Right lobe of liver (tissue), 4 donors: Measurements from ENCODE around the gene FAM149B1.

Experiments
- POLR2A ChIP-seq: fragments of 450-650 bp; IDR thresholded peaks from one replicate; pipeline ENCODE4 v1.6.1; 2017; ENCODE audit warnings: antibody characterized with exemption, mild to moderate bottlenecking
- TF ChIP-seq, protein P1 (sequence below), 4 donors: fragments of 200-600 bp in 3 of 4; fragments of 450-650 bp in 1 of 4; IDR thresholded peaks; one replicate each; pipeline versions ENCODE4 v1.5.1 to v1.8.0; 2016 to 2022; ENCODE audit warnings: antibody characterized with exemption in 4 of 4, mild to moderate bottlenecking in 2 of 4
- donor health status: DM: no; HTN: no; CAD: no.
- donor health status: DM: no; HTN: no; CAD: no.
- donor health status: DM: no; HTN: yes; CAD: no.

DNA sequence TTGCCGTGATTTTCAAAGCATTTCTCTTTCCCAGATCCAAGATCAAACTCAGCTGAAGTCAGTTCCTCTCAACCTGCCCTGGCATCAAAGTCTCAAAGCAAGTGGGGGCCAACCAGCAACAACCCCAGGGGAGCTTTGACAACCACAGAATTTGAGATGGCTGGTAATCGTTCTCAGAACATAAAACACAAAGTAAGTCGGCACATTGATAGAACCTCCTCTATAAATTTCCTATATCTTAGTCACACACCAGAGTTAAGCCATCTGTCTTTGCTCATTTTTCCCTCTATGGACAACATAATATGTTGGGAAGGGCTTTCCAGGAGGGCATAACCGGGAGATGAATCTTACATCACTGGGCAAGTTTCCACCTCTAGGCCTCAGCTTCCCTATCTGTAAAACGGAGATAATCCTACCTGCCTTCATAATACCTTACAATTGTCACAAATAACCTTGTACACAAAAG lies 80.4 kb downstream of the FAM149B1 start:
- TF ChIP-seq POLR2A, result no peak
- TF ChIP-seq, protein P1, sequence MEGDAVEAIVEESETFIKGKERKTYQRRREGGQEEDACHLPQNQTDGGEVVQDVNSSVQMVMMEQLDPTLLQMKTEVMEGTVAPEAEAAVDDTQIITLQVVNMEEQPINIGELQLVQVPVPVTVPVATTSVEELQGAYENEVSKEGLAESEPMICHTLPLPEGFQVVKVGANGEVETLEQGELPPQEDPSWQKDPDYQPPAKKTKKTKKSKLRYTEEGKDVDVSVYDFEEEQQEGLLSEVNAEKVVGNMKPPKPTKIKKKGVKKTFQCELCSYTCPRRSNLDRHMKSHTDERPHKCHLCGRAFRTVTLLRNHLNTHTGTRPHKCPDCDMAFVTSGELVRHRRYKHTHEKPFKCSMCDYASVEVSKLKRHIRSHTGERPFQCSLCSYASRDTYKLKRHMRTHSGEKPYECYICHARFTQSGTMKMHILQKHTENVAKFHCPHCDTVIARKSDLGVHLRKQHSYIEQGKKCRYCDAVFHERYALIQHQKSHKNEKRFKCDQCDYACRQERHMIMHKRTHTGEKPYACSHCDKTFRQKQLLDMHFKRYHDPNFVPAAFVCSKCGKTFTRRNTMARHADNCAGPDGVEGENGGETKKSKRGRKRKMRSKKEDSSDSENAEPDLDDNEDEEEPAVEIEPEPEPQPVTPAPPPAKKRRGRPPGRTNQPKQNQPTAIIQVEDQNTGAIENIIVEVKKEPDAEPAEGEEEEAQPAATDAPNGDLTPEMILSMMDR (IDR thresholded peaks at IDR 0.05), result no peak
